Stomach smooth muscle (tissue), 2 donors: ENCODE measurements around the gene IFI27L1.

Source experiments
- H3K27ac ChIP-seq: one replicate; pipeline ENCODE4 v1.7.0; 2013; ENCODE audit warnings: mild to moderate bottlenecking, low read length, inconsistent platforms
- H3K27me3 ChIP-seq, 2 donors: one replicate each; pipeline ENCODE4 v1.7.0; 2013; ENCODE audit warnings: low read length in 2 of 2; ENCODE audit not compliant: insufficient read depth in 2 of 2, control insufficient read depth in 1 of 2
- H3K36me3 ChIP-seq, 2 donors: one replicate each; pipeline ENCODE4 v1.7.0; 2013; ENCODE audit warnings: low read length in 2 of 2; ENCODE audit not compliant: control insufficient read depth in 2 of 2, insufficient read depth in 2 of 2
- H3K4me1 ChIP-seq: one replicate; pipeline ENCODE4 v1.7.0; 2013; ENCODE audit warnings: low read length; ENCODE audit not compliant: control insufficient read depth, insufficient read depth
- H3K4me3 ChIP-seq, 2 donors: one replicate each; pipeline ENCODE4 v1.7.0; 2013; ENCODE audit warnings: low read length in 2 of 2
- H3K9ac ChIP-seq, 2 donors: one replicate each; pipeline ENCODE4 v1.7.0; 2013; ENCODE audit warnings: low read length in 2 of 2, mild to moderate bottlenecking in 1 of 2
- H3K9me3 ChIP-seq, 2 donors: one replicate each; pipeline ENCODE4 v1.7.0; 2013; ENCODE audit warnings: low read length in 2 of 2; ENCODE audit not compliant: control insufficient read depth in 2 of 2
- donor health status: healthy.
- donor health status: Pancreatic carcinoma.

IFI27L1 gene

GRCh38 chr14:94125659-94126418 lies 44.7 kb downstream of the IFI27L1 start:
- Histone ChIP-seq H3K4me1 (peaks cover 13% of the 10 kb centered on the region), H3K9ac (no peak overlapping the region), H3K9me3 (peaks cover 0 to 2% of the 10 kb centered on the region in 2 donors)

GRCh38 chr14:94126419-94126677 lies 45.2 kb downstream of the IFI27L1 start:
- Histone ChIP-seq H3K36me3 (peaks cover 0 to 4% of the 10 kb centered on the region in 2 donors), H3K4me1 (peaks cover 13% of the 10 kb centered on the region), H3K27me3 (no peaks in the 10 kb centered on the region), H3K4me3 (no peak overlapping the region), H3K9me3 (no peaks in the 10 kb centered on the region), H3K9ac (no peak overlapping the region), H3K27ac (no peak overlapping the region)

More at GRCh38 chr14:94125659-94126418, 44.7 kb downstream of the IFI27L1 start:
- H3K27ac ChIP-seq = no peak overlapping the region
- no peaks in the 10 kb centered on the region for H3K27me3 ChIP-seq
- H3K36me3 ChIP-seq = peaks cover 0 to 4% of the 10 kb centered on the region in 2 donors
- H3K4me3 ChIP-seq = no peak overlapping the region

GRCh38 chr14:94126800-94127199 lies 45.7 kb downstream of the IFI27L1 start:
- Histone ChIP-seq H3K9me3 (no peaks in the 10 kb centered on the region), H3K4me1 (peaks cover 13% of the 10 kb centered on the region), H3K27ac (no peak overlapping the region), H3K4me3 (no peak overlapping the region), H3K27me3 (no peaks in the 10 kb centered on the region), H3K36me3 (peaks cover 0 to 4% of the 10 kb centered on the region in 2 donors), H3K9ac (no peak overlapping the region)

GRCh38 chr14:94127330-94127729 lies 46.2 kb downstream of the IFI27L1 start:
- Histone ChIP-seq H3K36me3 (peaks cover 0 to 4% of the 10 kb centered on the region in 2 donors), H3K27ac (no peak overlapping the region), H3K9me3 (no peaks in the 10 kb centered on the region), H3K4me1 (peaks cover 13% of the 10 kb centered on the region), H3K9ac (no peak overlapping the region), H3K27me3 (no peaks in the 10 kb centered on the region), H3K4me3 (no peak overlapping the region)

GRCh38 chr14:94128216-94128839 lies 47.2 kb downstream of the IFI27L1 start:
- Histone ChIP-seq H3K27me3 (no peaks in the 10 kb centered on the region), H3K36me3 (peaks cover 0 to 4% of the 10 kb centered on the region in 2 donors), H3K4me3 (peak overlapping the region in 1 of 2 donors; percentile 81), H3K4me1 (peaks cover 13% of the 10 kb centered on the region), H3K9me3 (no peaks in the 10 kb centered on the region), H3K27ac (peak overlapping the region; percentile 69), H3K9ac (peak overlapping the region in 1 of 2 donors; percentile 68)

- no peaks in the 10 kb centered on the region for H3K27me3 ChIP-seq
Observed at GRCh38 chr14:94129111-94129757, 48.1 kb downstream of the IFI27L1 start, which contains the start of gene IFI27L2. IFI27L2 (minus strand) TSS chr14:94129604; CDS start chr14:94129564, 40 bp downstream.

GRCh38 chr14:94129758-94130414 lies 48.8 kb downstream of the IFI27L1 start:
- Histone ChIP-seq H3K27me3 (no peaks in the 10 kb centered on the region), H3K27ac (peak overlapping the region; percentile 69), H3K36me3 (peaks cover 0 to 4% of the 10 kb centered on the region in 2 donors), H3K9ac (peak overlapping the region in 1 of 2 donors; percentile 13), H3K4me3 (peak overlapping the region; percentile 81 to 85), H3K4me1 (peaks cover 13% of the 10 kb centered on the region), H3K9me3 (no peaks in the 10 kb centered on the region)

More at GRCh38 chr14:94129111-94129757, 48.1 kb downstream of the IFI27L1 start, which contains the start of gene IFI27L2:
- Histone ChIP-seq H3K9ac (peak within 1 kb of the TSS; percentile 68 to 72), H3K27ac (peak within 1 kb of the TSS; percentile 69), H3K4me1 (peaks cover 13% of the 10 kb centered on the region), H3K9me3 (no peaks in the 10 kb centered on the region), H3K4me3 (peak within 1 kb of the TSS; percentile 81 to 85), H3K36me3 (peaks cover 0 to 4% of the 10 kb centered on the region in 2 donors)

- Histone ChIP-seq H3K27me3 (no peaks in the 10 kb centered on the region), H3K27ac (no peak overlapping the region), H3K9ac (no peak overlapping the region), H3K4me3 (no peak overlapping the region), H3K4me1 (peaks cover 16% of the 10 kb centered on the region), H3K36me3 (no peaks in the 10 kb centered on the region), H3K9me3 (no peaks in the 10 kb centered on the region)
Observed at GRCh38 chr14:94132285-94132887, 51.3 kb downstream of the IFI27L1 start.

- Histone ChIP-seq H3K27ac (no peak overlapping the region), H3K27me3 (peaks cover 5% of the 10 kb centered on the region in 2 donors), H3K4me3 (no peak overlapping the region), H3K4me1 (peaks cover 3% of the 10 kb centered on the region), H3K36me3 (no peaks in the 10 kb centered on the region), H3K9ac (no peak overlapping the region), H3K9me3 (no peaks in the 10 kb centered on the region)
Observed at GRCh38 chr14:94135476-94135875, 54.4 kb downstream of the IFI27L1 start.
